Aorta (tissue), 5 donors: ENCODE measurements around the gene RCN1. TPM values are rescaled to one million over a fixed set of nuclear protein-coding genes. Genes with fewer than 3 reads are reported as not detected.

Experiments used
- ATAC-seq: fragments of 200-7000 bp; cut with Tn5 transposase; one replicate; pipeline ENCODE4 v1.9.1; 2022; ENCODE audit warnings: moderate library complexity; ENCODE audit not compliant: low FRiP score
- DNase-seq, 2 donors: peaks; one replicate each; pipeline ENCODE4 v3.0.0-alpha.2; 2020
- H3K27ac ChIP-seq, 2 donors: one replicate each; pipeline ENCODE4 v1.5.1; 2013; ENCODE audit warnings: low read length in 2 of 2, mild to moderate bottlenecking in 2 of 2, moderate library complexity in 2 of 2, control low read depth in 1 of 2, inconsistent platforms in 1 of 2, low read depth in 1 of 2
- H3K27me3 ChIP-seq, 2 donors: one replicate each; pipeline ENCODE4 v1.6.1; 2013; ENCODE audit warnings: control low read depth in 1 of 2, low read length in 1 of 2, mild to moderate bottlenecking in 1 of 2, moderate library complexity in 1 of 2; ENCODE audit not compliant: insufficient read depth in 2 of 2, control insufficient read depth in 1 of 2
- H3K36me3 ChIP-seq, 2 donors: one replicate each; pipeline ENCODE4 v1.6.1; 2013; ENCODE audit warnings: control low read depth in 1 of 2, low read length in 1 of 2, mild to moderate bottlenecking in 1 of 2; ENCODE audit not compliant: insufficient read depth in 2 of 2, control insufficient read depth in 1 of 2
- H3K4me1 ChIP-seq, 2 donors: one replicate each; pipeline ENCODE4 v1.6.1; 2013; ENCODE audit warnings: low read length in 2 of 2, control low read depth in 1 of 2, mild to moderate bottlenecking in 1 of 2, moderate library complexity in 1 of 2; ENCODE audit not compliant: insufficient read depth in 2 of 2, control insufficient read depth in 1 of 2
- H3K4me3 ChIP-seq, 2 donors: one replicate each; pipeline ENCODE4 v1.5.1; 2013; ENCODE audit warnings: low read length in 2 of 2, control low read depth in 1 of 2, mild to moderate bottlenecking in 1 of 2
- H3K9me3 ChIP-seq: one replicate; pipeline ENCODE4 v1.6.1; 2013; ENCODE audit warnings: mild to moderate bottlenecking, low read length; ENCODE audit not compliant: control insufficient read depth
- WGBS, 2 donors: extraction: QIAGEN DNeasy Blood & Tissue Kit; methylation state at CpG; one replicate each; pipeline ENCODE4 v1.1.7; 2013; 5-methylcytosine and 5-hydroxymethylcytosine counted together
- intact Hi-C, 2 donors: fragments of 100-400 bp; cut with DNase I; formaldehyde crosslinking; loops; one replicate each; pipeline versions ENCODE4 v1.14.2 to v1.15.0; 2022
- polyA plus RNA-seq, 2 donors: library from polyadenylated mRNA; stranded (reverse); fragments of 200-250 nt; gene quantifications; one replicate each; pipeline ENCODE4 v1.2.3, GENCODE V29; 2013
- total RNA-seq, 2 donors: library from RNA; stranded (reverse); fragmentation: NEBNext Ultra II Directional; extraction: Animal tissue kit (Norgen Biotek cat#: 25700); gene quantifications; one replicate each; pipeline ENCODE4 v1.2.1, GENCODE V29; 2021
- donor health status: healthy with polysubstance abuse.
- donor health status: Bipolar disorder and iron deficiency.
- donor health status: DM: no; HTN: no; CAD: no.
- donor health status: DM: no; HTN: no; CAD: no.
- donor health status: DM: yes; HTN: yes; CAD: no.

The RCN1 gene
- total and polyA plus RNA-seq, 4 donors: 55.8 to 125 (median 92.2) TPM

GRCh38 chr11:32071811-32072210 is 19.1 kb upstream of the RCN1 start:
- H3K27ac ChIP-seq: no peak overlapping the region
- no peak for ATAC-seq
- H3K36me3 ChIP-seq: no peaks in the 10 kb centered on the region
- DNase-seq: no peak
- no peak overlapping the region for H3K4me3 ChIP-seq
- H3K27me3 ChIP-seq: no peaks in the 10 kb centered on the region
- intact Hi-C loops: no loop called here
- H3K4me1 ChIP-seq: no peaks in the 10 kb centered on the region
- 44 to 57% methylated on average over 4 of the region's 4 CpGs for WGBS, 2 donors
- no peaks in the 10 kb centered on the region for H3K9me3 ChIP-seq

- no peak for DNase-seq
- no peaks in the 10 kb centered on the region for H3K27me3 ChIP-seq
- no peak for ATAC-seq
- H3K4me3 ChIP-seq: no peak overlapping the region
- intact Hi-C loops: no loop called here
- no peaks in the 10 kb centered on the region for H3K9me3 ChIP-seq
- no peaks in the 10 kb centered on the region for H3K36me3 ChIP-seq
- no peaks in the 10 kb centered on the region for H3K4me1 ChIP-seq
- WGBS, 2 donors: 70 to 75% methylated on average over 12 of the region's 12 CpGs
- no peak overlapping the region for H3K27ac ChIP-seq
Measured at GRCh38 chr11:32072872-32073643, 17.8 kb upstream of the RCN1 start.

GRCh38 chr11:32073644-32074026 is 17.2 kb upstream of the RCN1 start:
- no peak overlapping the region for H3K27ac ChIP-seq
- no peaks in the 10 kb centered on the region for H3K27me3 ChIP-seq
- no peak overlapping the region for H3K4me3 ChIP-seq
- no peaks in the 10 kb centered on the region for H3K4me1 ChIP-seq
- no peak for DNase-seq
- no peak for ATAC-seq
- no peaks in the 10 kb centered on the region for H3K36me3 ChIP-seq
- H3K9me3 ChIP-seq: no peaks in the 10 kb centered on the region
- intact Hi-C loops: no loop called here
- WGBS, 2 donors: 89 to 92% methylated on average over 1 of the region's 1 CpG

- intact Hi-C loops: no loop called here
- H3K4me1 ChIP-seq: no peaks in the 10 kb centered on the region
- H3K27ac ChIP-seq: no peak overlapping the region
- ATAC-seq (no peak), DNase-seq (no peak)
- no peaks in the 10 kb centered on the region for H3K27me3 ChIP-seq
- no peaks in the 10 kb centered on the region for H3K9me3 ChIP-seq
- H3K36me3 ChIP-seq: no peaks in the 10 kb centered on the region
- H3K4me3 ChIP-seq: no peak overlapping the region
- WGBS, 2 donors: 92 to 94% methylated on average over 4 of the region's 4 CpGs
Measured at GRCh38 chr11:32079553-32079952, 11.3 kb upstream of the RCN1 start.

- Histone ChIP-seq H3K4me1 (no peaks in the 10 kb centered on the region), H3K27ac (no peak overlapping the region), H3K36me3 (no peaks in the 10 kb centered on the region), H3K27me3 (no peaks in the 10 kb centered on the region), H3K9me3 (no peaks in the 10 kb centered on the region), H3K4me3 (no peak overlapping the region)
- DNase-seq (no peak), ATAC-seq (no peak)
- intact Hi-C loops: no loop called here
- 93 to 95% methylated on average over 2 of the region's 2 CpGs for WGBS, 2 donors
Measured at GRCh38 chr11:32080361-32080980, 10.4 kb upstream of the RCN1 start.

- 58 to 60% methylated on average over 3 of the region's 3 CpGs for WGBS, 2 donors
- Histone ChIP-seq H3K4me1 (no peaks in the 10 kb centered on the region), H3K36me3 (no peaks in the 10 kb centered on the region), H3K9me3 (no peaks in the 10 kb centered on the region), H3K4me3 (no peak overlapping the region), H3K27me3 (no peaks in the 10 kb centered on the region), H3K27ac (no peak overlapping the region)
- ATAC-seq: peak; percentile 57
- intact Hi-C loops: no loop called here
- peak in 1 of 2 donors; percentile 49 for DNase-seq
Measured at GRCh38 chr11:32081129-32081641, 9.7 kb upstream of the RCN1 start.

- H3K4me1 ChIP-seq: no peaks in the 10 kb centered on the region
- H3K9me3 ChIP-seq: peaks cover 1% of the 10 kb centered on the region
- ATAC-seq: no peak
- H3K27ac ChIP-seq: no peak overlapping the region
- no peak overlapping the region for H3K4me3 ChIP-seq
- no peaks in the 10 kb centered on the region for H3K36me3 ChIP-seq
- no peaks in the 10 kb centered on the region for H3K27me3 ChIP-seq
- 97 to 98% methylated on average over 1 of the region's 1 CpG for WGBS, 2 donors
- DNase-seq: no peak
- intact Hi-C loops: no loop called here
Measured at GRCh38 chr11:32081901-32082300, 9.0 kb upstream of the RCN1 start.

GRCh38 chr11:32082346-32082986 is 8.4 kb upstream of the RCN1 start:
- Histone ChIP-seq H3K4me3 (no peak overlapping the region), H3K9me3 (peaks cover 1% of the 10 kb centered on the region), H3K4me1 (no peaks in the 10 kb centered on the region), H3K27ac (no peak overlapping the region), H3K36me3 (no peaks in the 10 kb centered on the region), H3K27me3 (no peaks in the 10 kb centered on the region)
- WGBS, 2 donors: 93 to 96% methylated on average over 5 of the region's 5 CpGs
- ATAC-seq (no peak), DNase-seq (no peak)
- intact Hi-C loops: no loop called here
